Keratinocyte (primary cell): ENCODE data around the gene SHISAL2B. TPM values are rescaled to one million over a fixed set of nuclear protein-coding genes. Genes with fewer than 3 reads are reported as not detected.
"Not testable (repeated sequence)": the region's sequence is repeated elsewhere in the genome, so short reads cannot be mapped to it uniquely, and the experiment has no call there.

Experiments used
- DNase-seq: peaks from one replicate; pipeline ENCODE4 v3.0.0-alpha.2; 2011; ENCODE audit warnings: low read depth, missing footprints, low spot score
- FAIRE-seq: peaks from 2 replicates; lab custom pipeline; 2011; peaks lifted over from hg19 to GRCh38; lab: Jason Lieb, UNC
- H2AFZ ChIP-seq: 2 replicates; pipeline ENCODE4 v1.6.0; 2012; ENCODE audit warnings: low read length, control low read depth, inconsistent platforms; ENCODE audit not compliant: control insufficient read depth
- H3K27ac ChIP-seq: 2 replicates; pipeline ENCODE4 v1.5.1; 2011; ENCODE audit warnings: low read length; ENCODE audit not compliant: control insufficient read depth, insufficient read depth
- H3K27me3 ChIP-seq: 3 replicates; pipeline ENCODE4 v1.6.0; 2011; ENCODE audit warnings: low read length; ENCODE audit not compliant: control insufficient read depth, insufficient read depth; ENCODE audit errors: extremely low read depth
- H3K36me3 ChIP-seq, 2 experiments: 2 replicates in 1 of 2; 3 replicates in 1 of 2; pipeline ENCODE4 v1.5.1; 2011; ENCODE audit warnings: low read length in 2 of 2, mild to moderate bottlenecking in 1 of 2; ENCODE audit not compliant: control insufficient read depth in 2 of 2, insufficient read depth in 2 of 2; ENCODE audit errors: extremely low read depth in 1 of 2
- H3K4me1 ChIP-seq: 3 replicates; pipeline ENCODE4 v1.5.1; 2011; ENCODE audit warnings: low read length; ENCODE audit not compliant: control insufficient read depth, insufficient read depth; ENCODE audit errors: extremely low read depth
- H3K4me2 ChIP-seq: 3 replicates; pipeline ENCODE4 v1.6.0; 2011; ENCODE audit warnings: low read depth, low read length; ENCODE audit not compliant: control insufficient read depth, insufficient read depth; ENCODE audit errors: extremely low read depth
- H3K4me3 ChIP-seq, 3 experiments: fragments of 200-600 bp in 1 of 3; sonication (generic) in 1 of 3; 2 replicates in 2 of 3; 3 replicates in 1 of 3; pipeline ENCODE4 v1.5.1; 2011 to 2016; ENCODE audit warnings: low read length in 3 of 3, mild to moderate bottlenecking in 3 of 3, control low read depth in 2 of 3, inconsistent platforms in 1 of 3, low read depth in 1 of 3, mixed read lengths in 1 of 3, mixed run types in 1 of 3, moderate library complexity in 1 of 3; ENCODE audit not compliant: control insufficient read depth in 2 of 3, insufficient read depth in 2 of 3; ENCODE audit errors: extremely low read depth in 1 of 3
- H3K79me2 ChIP-seq: 2 replicates; pipeline ENCODE4 v1.6.0; 2012; ENCODE audit warnings: low read length; ENCODE audit not compliant: control insufficient read depth, insufficient read depth
- H3K9ac ChIP-seq: 3 replicates; pipeline ENCODE4 v1.6.0; 2011; ENCODE audit warnings: low read length; ENCODE audit not compliant: control insufficient read depth, insufficient read depth; ENCODE audit errors: extremely low read depth
- H3K9me1 ChIP-seq: 3 replicates; pipeline ENCODE4 v1.6.0; 2011; ENCODE audit warnings: low read length; ENCODE audit not compliant: control insufficient read depth, insufficient read depth; ENCODE audit errors: extremely low read depth
- H3K9me3 ChIP-seq: 2 replicates; pipeline ENCODE4 v1.5.1; 2012; ENCODE audit warnings: low read depth, low read length; ENCODE audit not compliant: control insufficient read depth
- H4K20me1 ChIP-seq: 3 replicates; pipeline ENCODE4 v1.6.0; 2011; ENCODE audit warnings: low read length; ENCODE audit not compliant: control insufficient read depth, insufficient read depth; ENCODE audit errors: extremely low read depth
- CTCF ChIP-seq, 3 experiments: IDR thresholded peaks in 1 of 3; conservative IDR thresholded peaks in 1 of 3; optimal IDR thresholded peaks in 1 of 3; 2 replicates in 2 of 3; 3 replicates in 1 of 3; pipeline versions ENCODE3 to v1.5.1; 2011; ENCODE audit warnings: low read length in 3 of 3, mild to moderate bottlenecking in 3 of 3, moderate library complexity in 2 of 3, control low read depth in 1 of 3, inconsistent platforms in 1 of 3; ENCODE audit not compliant: insufficient read depth in 2 of 3; ENCODE audit errors: extremely low read depth in 1 of 3
- EZH2 ChIP-seq: IDR thresholded peaks from one replicate; pipeline ENCODE4 v1.6.1; 2012; ENCODE audit warnings: inconsistent platforms, mild to moderate bottlenecking, low read length, moderate library complexity
- dilution Hi-C: fragments of 300-500 bp; cut with MboI; formaldehyde crosslinking; loops from one replicate; pipeline ENCODE4 v1.7.0; 2020; ENCODE audit warnings: low sequenced_read_pairs; ENCODE audit not compliant: extremely low pct_ligation_motif_present
- polyA plus RNA-seq, 5 experiments: library from polyadenylated mRNA; depleted of rRNA in 3 of 5; stranded (reverse) in 3 of 5; stranded (forward) in 1 of 5; unstranded in 1 of 5; fragments of >200 nt; gene quantifications; 1 replicate in 1 of 5; 2 replicates in 3 of 5; 3 replicates in 1 of 5; pipeline versions ENCODE4 v1.2.1 to v1.2.3, GENCODE V29; 2011 to 2012; ENCODE audit warnings: missing spikeins in 2 of 5, low read depth in 1 of 5, low replicate concordance in 1 of 5

The SHISAL2B gene
- polyA plus RNA-seq, 1 donor (not counting 4 experiments of a cell fraction or from before 2014, with no cell fraction given), result not detected

GRCh38 chr5:64693636-64694035 lies 3.3 kb downstream of the SHISAL2B start:
- Histone ChIP-seq H3K4me3 (no peak overlapping the region), H3K4me2 (no peak overlapping the region)
- no peak for FAIRE-seq

GRCh38 chr5:64696414-64696813 lies 6.1 kb downstream of the SHISAL2B start:
- dilution Hi-C loops, FAIRE-seq: not testable (repeated sequence)
- peaks cover 14% of the 10 kb centered on the region for H3K27me3 ChIP-seq

More at GRCh38 chr5:64693636-64694035, 3.3 kb downstream of the SHISAL2B start:
- H3K9me3 ChIP-seq, result no peaks in the 10 kb centered on the region
- no peaks in the 10 kb centered on the region for H3K9me1 ChIP-seq
- no peaks in the 10 kb centered on the region for H4K20me1 ChIP-seq
- H3K79me2 ChIP-seq, result no peaks in the 10 kb centered on the region
- TF ChIP-seq CTCF (optimal IDR thresholded peaks at IDR 0.05 in 1 of 3, IDR thresholded peaks at IDR 0.05 in 1 of 3, conservative IDR thresholded peaks at IDR 0.05 in 1 of 3; ENCODE audit: extremely low read depth in 1 of 3, insufficient read depth in 2 of 3, low read length in 3 of 3) (no peak), EZH2 (no peak)
- H3K9ac ChIP-seq, result no peak overlapping the region
- H3K4me1 ChIP-seq, result no peaks in the 10 kb centered on the region
- DNase-seq, result no peak
- no peaks in the 10 kb centered on the region for H3K36me3 ChIP-seq
- no peak overlapping the region for H2AFZ ChIP-seq
- dilution Hi-C loops, result no loop called here
- H3K27me3 ChIP-seq, result peaks cover 42% of the 10 kb centered on the region
- no peak overlapping the region for H3K27ac ChIP-seq

GRCh38 chr5:64700765-64701164 lies 10.5 kb downstream of the SHISAL2B start:
- Histone ChIP-seq H3K4me3 (no peak overlapping the region), H3K4me1 (no peaks in the 10 kb centered on the region), H3K9me3 (no peaks in the 10 kb centered on the region), H3K9ac (no peak overlapping the region), H3K36me3 (no peaks in the 10 kb centered on the region), H3K27me3 (no peaks in the 10 kb centered on the region), H4K20me1 (no peaks in the 10 kb centered on the region), H2AFZ (no peak overlapping the region), H3K79me2 (no peaks in the 10 kb centered on the region), H3K4me2 (no peak overlapping the region), H3K27ac (no peak overlapping the region), H3K9me1 (no peaks in the 10 kb centered on the region)
- FAIRE-seq (no peak), DNase-seq (no peak)
- no peak for TF ChIP-seq EZH2
- TF ChIP-seq CTCF (optimal IDR thresholded peaks at IDR 0.05 in 1 of 3, IDR thresholded peaks at IDR 0.05 in 1 of 3, conservative IDR thresholded peaks at IDR 0.05 in 1 of 3; ENCODE audit: extremely low read depth in 1 of 3, insufficient read depth in 2 of 3, low read length in 3 of 3), result no peak
- dilution Hi-C loops, result no loop called here

More at GRCh38 chr5:64696414-64696813, 6.1 kb downstream of the SHISAL2B start:
- not testable (repeated sequence) for H3K9me1 ChIP-seq, H3K4me1 ChIP-seq, H3K9ac ChIP-seq, H3K4me3 ChIP-seq, H3K27ac ChIP-seq, H3K79me2 ChIP-seq, H3K9me3 ChIP-seq, H2AFZ ChIP-seq, H4K20me1 ChIP-seq, DNase-seq, H3K36me3 ChIP-seq, H3K4me2 ChIP-seq

GRCh38 chr5:64706074-64706473 lies 15.8 kb downstream of the SHISAL2B start:
- H3K36me3 ChIP-seq, H3K9me3 ChIP-seq, H3K27me3 ChIP-seq, H3K9ac ChIP-seq, H3K79me2 ChIP-seq, H3K4me3 ChIP-seq, dilution Hi-C loops, H3K9me1 ChIP-seq, H2AFZ ChIP-seq, DNase-seq, H3K27ac ChIP-seq, H3K4me1 ChIP-seq, H3K4me2 ChIP-seq, H4K20me1 ChIP-seq, FAIRE-seq: not testable (repeated sequence)
